NK-92 (cell line): ENCODE data around the gene CUBN.
"Not testable (repeated sequence)": the region's sequence is repeated elsewhere in the genome, so short reads cannot be mapped to it uniquely, and the experiment has no call there.

ENCODE experiments used
- DNase-seq: peaks from one replicate; lab custom pipeline; 2025; ENCODE audit not compliant: unreplicated experiment; lab: John Stamatoyannopoulos, UW

Gene CUBN

GRCh38 chr10:16828701-16829175 is 300.9 kb downstream of the CUBN start:
- no peak for DNase-seq

DNA sequence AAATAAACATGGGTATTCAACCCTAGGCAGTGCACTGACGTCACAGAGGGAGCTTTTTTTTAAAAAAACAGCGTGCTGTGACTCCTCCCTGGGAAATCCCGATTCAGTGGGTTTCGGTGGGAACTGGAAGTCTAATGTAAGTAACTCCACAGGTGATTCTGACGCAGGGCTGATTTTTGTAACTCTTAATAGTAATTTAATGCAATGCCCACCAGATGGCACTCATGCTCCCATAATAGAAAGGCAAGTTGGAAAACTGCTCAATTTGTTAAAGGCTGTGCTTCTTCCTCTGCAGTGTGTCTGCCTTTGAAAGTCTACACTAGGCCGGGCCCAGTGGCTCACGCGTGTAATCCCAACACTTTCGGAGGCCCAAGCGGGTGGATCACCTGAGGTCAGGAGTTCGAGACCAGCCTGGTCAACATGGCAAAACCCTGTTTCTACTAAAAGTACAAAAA is 301.5 kb downstream of the CUBN start:
- no peak for DNase-seq

DNA sequence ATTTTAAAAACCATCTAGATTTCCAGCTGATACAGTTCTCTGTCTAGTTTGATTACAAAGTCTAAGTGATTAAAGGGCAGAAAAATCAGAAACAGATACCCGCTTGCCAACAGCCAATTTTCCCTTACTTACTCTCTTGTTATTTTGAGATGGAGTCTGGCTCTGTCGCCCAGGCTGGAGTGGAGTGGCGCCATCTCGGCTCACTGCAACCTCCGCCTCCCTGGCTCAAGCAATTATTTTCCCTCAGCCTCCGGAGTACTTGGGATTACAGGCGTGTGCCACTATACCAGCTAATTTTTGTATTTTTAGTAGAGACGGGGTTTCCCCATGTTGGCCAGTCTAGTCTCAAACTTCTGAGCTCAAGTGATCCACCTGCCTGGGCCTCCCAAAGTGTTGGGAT is 302.1 kb downstream of the CUBN start:
- DNase-seq, result not testable (repeated sequence)

DNA sequence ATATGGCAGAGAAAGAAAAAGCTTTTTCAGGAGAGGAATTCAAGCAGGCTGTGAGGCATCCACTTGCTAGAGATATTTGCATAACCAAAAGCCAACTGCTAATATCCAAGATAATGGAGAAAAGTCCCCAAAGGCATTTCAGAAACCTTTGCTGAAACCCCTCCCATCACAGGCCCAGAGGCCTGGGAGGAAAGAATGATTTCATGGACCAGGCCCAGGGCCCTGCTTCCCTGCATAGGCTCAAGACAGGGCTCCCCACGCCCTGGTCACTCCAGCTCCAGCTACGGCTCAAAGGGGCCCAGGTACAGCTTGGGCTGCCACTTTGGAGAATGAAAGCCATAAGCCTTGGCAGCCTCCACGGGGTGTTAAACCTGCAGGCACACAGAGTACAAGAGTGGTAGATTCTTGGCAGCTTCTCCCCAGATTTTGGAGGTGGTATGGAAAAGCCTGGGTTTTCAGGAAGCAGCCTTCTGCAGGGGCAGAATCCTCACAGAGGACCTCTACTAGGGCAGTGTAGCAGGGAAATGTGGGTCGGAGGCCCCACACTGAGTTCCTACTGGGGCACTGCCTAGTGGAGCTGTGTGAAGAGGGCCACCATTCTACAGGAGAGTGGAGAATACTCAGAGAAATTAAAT is 306.8 kb downstream of the CUBN start:
- DNase-seq, result no peak

DNA sequence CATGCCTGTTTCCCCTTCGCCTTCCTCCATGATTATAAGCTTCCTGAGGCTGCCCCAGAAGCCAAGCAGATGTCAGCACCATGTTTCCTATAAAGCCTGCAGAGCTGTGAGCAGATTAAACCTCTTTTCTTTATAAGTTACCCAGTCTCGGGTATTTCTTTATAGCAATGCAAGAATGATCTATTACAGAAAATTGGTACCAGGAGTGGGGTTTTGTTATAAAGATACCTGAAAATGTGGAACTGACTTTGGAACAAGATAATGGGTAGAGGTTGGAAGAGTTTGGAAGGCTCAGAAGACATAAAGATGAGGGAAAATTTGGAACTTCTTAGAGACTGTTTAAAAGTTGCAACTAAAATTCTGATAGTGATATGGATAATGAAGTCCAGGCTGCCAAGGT is 307.6 kb downstream of the CUBN start:
- no peak for DNase-seq

- DNase-seq, result no peak
Measured at GRCh38 chr10:16820421-16820820, 309.2 kb downstream of the CUBN start.

DNA sequence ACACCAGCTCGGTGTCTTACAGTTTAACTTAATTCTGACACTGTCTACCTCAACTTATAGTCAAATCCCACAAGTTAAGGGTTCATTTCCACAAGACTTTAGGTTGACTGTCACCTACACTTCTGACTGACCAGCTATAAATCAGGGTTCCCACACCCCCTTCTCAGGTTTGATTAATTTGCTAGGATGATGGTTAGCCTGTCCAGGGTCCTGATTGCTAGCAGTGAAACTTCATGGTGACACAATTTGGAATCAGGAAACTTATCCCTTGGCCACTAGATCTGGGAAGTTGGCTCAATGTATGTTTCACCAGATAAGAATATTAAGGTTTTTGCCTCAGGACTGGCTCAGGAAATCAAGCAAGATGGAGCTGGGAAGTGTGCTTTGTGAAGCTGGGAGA is 309.6 kb downstream of the CUBN start:
- DNase-seq, result no peak

GRCh38 chr10:16819436-16819835 is 310.2 kb downstream of the CUBN start:
- no peak for DNase-seq

DNA sequence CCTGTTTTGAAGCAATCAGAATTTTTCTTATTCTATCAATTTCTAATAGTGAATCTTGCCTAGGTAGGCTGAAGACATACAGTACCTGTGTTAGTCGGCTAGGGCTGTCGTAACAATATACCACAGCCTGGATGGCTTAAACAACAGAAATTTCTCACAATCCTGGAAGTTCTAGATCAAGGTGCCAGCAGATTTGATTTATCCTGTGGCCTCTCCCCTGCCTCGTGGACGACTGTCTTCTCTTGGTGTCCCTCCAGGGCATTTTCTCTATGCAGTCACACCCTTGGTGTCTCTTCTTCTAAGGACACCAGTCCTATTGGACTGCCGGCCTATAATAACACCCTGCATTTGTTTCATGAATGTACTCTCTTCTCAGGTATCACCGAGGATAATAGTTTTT is 310.6 kb downstream of the CUBN start:
- no peak for DNase-seq

GRCh38 chr10:16817125-16818019 is 312.2 kb downstream of the CUBN start, which contains the start of gene RSU1:
Gene RSU1 (minus strand): TSS chr10:16817424. CDS start chr10:16817081, 343 bp downstream.
- peak; percentile 97 for DNase-seq

DNA sequence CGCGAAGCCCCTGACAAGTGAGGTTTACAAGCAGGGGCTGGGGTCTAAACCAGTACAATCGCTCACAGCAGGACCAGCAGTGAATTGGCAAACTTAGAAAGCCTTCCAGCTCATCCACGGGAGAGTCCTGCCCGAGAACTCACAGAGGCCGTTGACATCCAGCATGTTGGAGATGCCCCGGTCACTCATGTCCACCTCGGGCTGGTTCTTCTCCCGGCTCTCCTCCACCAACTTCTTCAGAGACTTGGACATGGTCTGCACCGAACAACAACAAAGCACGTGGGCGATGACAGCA is 312.8 kb downstream of the CUBN start:
- DNase-seq, result no peak

- no peak for DNase-seq
Measured at GRCh38 chr10:16816171-16816570, 313.4 kb downstream of the CUBN start.

- no peak for DNase-seq
Measured at GRCh38 chr10:16814012-16814411, 315.6 kb downstream of the CUBN start.

DNA sequence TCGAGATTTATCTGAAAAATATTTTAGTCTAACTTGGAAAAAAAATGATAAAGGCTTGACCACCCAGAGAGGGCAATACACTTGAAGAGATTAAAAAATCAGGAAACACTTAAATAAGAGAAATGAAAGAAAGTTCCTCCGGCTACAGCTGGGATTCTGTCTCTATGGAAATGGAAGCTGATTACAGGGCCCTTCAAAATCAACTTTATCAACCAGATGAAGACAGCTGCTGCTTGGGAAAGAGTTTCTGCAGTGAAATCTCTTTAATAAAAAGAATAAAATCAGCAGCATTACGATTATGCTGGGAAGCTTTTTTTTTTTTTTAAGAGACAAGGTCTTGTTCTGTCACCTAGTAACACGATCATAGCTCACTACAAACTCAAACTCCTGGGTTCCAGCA is 316.9 kb downstream of the CUBN start:
- no peak for DNase-seq

DNA sequence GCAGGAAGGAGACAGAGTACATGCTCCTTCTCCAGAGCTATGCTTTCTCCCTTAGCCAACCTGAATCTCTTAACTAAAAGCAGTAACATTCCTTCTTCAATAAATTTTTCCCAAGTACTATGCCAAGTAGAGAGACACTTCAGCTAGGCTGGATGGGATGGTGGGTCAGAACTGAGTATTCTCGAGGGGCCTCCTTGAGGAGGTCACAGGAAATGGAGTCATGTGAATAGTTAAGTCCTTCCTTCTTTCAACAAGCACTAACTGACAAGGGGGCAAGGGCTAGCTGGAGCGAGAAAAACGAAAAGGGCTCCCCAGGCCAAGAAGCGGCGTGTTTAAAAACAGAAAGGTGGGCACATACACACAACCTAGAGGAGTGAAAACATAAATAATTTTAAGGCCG is 317.8 kb downstream of the CUBN start:
- DNase-seq, result no peak

DNA sequence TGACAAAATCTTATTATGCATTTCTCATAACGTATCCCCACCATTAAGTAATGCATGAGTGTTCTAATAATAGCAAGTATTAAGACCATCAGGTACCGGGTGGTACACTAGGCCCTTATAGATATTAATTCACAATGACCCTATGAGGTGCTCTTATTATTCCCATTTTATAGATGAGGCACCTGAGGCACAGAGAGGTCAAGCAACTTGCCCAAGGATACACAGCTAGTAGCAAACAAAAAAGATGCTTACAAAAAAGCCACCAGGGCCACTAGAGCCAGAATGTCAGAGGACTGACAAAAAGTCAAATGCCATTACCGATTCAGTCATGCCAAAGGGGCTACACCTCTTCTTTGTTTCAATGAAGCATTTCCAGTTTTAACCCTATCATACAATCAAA is 318.3 kb downstream of the CUBN start:
- no peak for DNase-seq

- DNase-seq, result no peak
Measured at GRCh38 chr10:16809074-16809718, 320.4 kb downstream of the CUBN start.

- no peak for DNase-seq
Measured at GRCh38 chr10:16804123-16804522, 325.5 kb downstream of the CUBN start.

DNA sequence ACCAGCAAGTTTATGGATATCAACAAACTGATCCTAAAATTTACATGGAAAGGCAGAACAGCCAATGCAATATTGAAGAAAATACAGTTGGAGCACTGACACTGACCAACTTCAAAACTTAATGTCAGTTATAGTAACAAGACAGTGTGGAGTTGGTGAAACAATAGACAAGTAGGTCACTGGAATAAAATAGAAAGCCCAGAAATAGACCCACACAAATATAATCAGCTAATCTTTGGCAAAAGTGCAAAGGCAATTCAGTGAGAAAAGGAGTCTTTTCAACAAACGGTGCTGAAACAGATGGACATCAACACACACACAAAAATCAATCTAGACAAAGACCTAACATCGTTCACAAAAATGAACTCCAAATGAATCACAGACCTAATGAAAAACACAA is 326.1 kb downstream of the CUBN start:
- DNase-seq, result no peak

- no peak for DNase-seq
Measured at GRCh38 chr10:16799621-16800020, 330.0 kb downstream of the CUBN start.

DNA sequence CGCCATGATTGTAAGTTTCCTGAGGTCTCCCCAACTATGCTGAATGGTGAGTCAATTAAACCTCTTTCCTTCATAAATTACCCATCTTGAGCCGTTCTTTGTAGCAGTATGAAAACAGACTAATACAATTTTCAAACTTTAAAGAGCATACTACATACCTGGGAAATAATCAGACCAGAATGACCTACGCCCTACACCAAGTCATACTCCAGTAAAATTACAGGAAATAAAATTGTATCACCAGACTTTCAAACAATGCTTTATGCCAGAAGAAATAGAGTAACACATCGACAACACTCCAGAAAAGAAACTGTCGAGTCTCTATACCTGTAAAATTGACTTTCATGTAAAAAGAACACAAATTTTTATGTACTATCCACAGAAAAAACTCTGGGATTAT is 331.0 kb downstream of the CUBN start:
- no peak for DNase-seq
